ENCODE measurements around the gene ASH1L. TPM values are rescaled to one million over a fixed set of nuclear protein-coding genes. Genes with fewer than 3 reads are reported as not detected.
"Not testable (repeated sequence)": the region's sequence is repeated elsewhere in the genome, so short reads cannot be mapped to it uniquely, and the experiment has no call there.

The ASH1L gene
- total and polyA plus RNA-seq, 3 donors from 2014 or later: 20.6 to 93.0 (median 87.6) TPM

GRCh38 chr1:155420788-155421187, 141.8 kb downstream of the ASH1L start:
- H3K27ac ChIP-seq: no peak overlapping the region
- no peak for DNase-seq
- H3K4me1 ChIP-seq: no peaks in the 10 kb centered on the region
- TF ChIP-seq POLR2A (IDR thresholded peaks at IDR 0.05): no peak
- TF ChIP-seq CTCF (IDR thresholded peaks at IDR 0.05): no peak
- no peaks in the 10 kb centered on the region for H3K9me3 ChIP-seq
- no peaks in the 10 kb centered on the region for H3K27me3 ChIP-seq
- no peaks in the 10 kb centered on the region for H3K36me3 ChIP-seq (ENCODE audit: low read depth, missing control alignments)
- intact Hi-C loops (cut with DNase I; ENCODE audit: low total_unique reads): no loop called here
- H3K4me3 ChIP-seq: no peak overlapping the region
- 96% methylated on average over 2 of the region's 2 CpGs for WGBS, 2 donors

GRCh38 chr1:155411840-155412239, 150.8 kb downstream of the ASH1L start:
- H3K36me3 ChIP-seq (ENCODE audit: low read depth, missing control alignments); DNase-seq; intact Hi-C loops (cut with DNase I; ENCODE audit: low total_unique reads); H3K27me3 ChIP-seq; H3K4me1 ChIP-seq; H3K9me3 ChIP-seq; H3K27ac ChIP-seq; H3K4me3 ChIP-seq: not testable (repeated sequence)
- WGBS, 2 donors: 93 to 97% methylated on average over 9 of the region's 9 CpGs

GRCh38 chr1:155410931-155411330, 151.7 kb downstream of the ASH1L start:
- H3K36me3 ChIP-seq (ENCODE audit: low read depth, missing control alignments): no peaks in the 10 kb centered on the region
- H3K27me3 ChIP-seq: no peaks in the 10 kb centered on the region
- TF ChIP-seq POLR2A (IDR thresholded peaks at IDR 0.05) (no peak), CTCF (IDR thresholded peaks at IDR 0.05) (no peak)
- intact Hi-C loops (cut with DNase I; ENCODE audit: low total_unique reads): no loop called here
- H3K4me1 ChIP-seq: no peaks in the 10 kb centered on the region
- no peaks in the 10 kb centered on the region for H3K9me3 ChIP-seq
- no peak for DNase-seq
- no peak overlapping the region for H3K4me3 ChIP-seq
- whole genome bisulfite sequencing, 2 donors: 95 to 97% methylated on average over 1 of the region's 1 CpG
- no peak overlapping the region for H3K27ac ChIP-seq

- 88% methylated on average over 12 of the region's 12 CpGs for WGBS, 2 donors
Measured at GRCh38 chr1:155396874-155397476, 165.6 kb downstream of the ASH1L start.

GRCh38 chr1:155392898-155393411, 169.6 kb downstream of the ASH1L start:
- H3K27me3 ChIP-seq: no peaks in the 10 kb centered on the region
- peak; percentile 30 for DNase-seq
- peak overlapping the region in 1 of 2 donors; percentile 3 for H3K27ac ChIP-seq
- TF ChIP-seq CTCF (IDR thresholded peaks at IDR 0.05) (no peak), POLR2A (IDR thresholded peaks at IDR 0.05) (no peak)
- H3K9me3 ChIP-seq: no peaks in the 10 kb centered on the region
- intact Hi-C loops (cut with DNase I; ENCODE audit: low total_unique reads): no loop called here
- H3K36me3 ChIP-seq (ENCODE audit: low read depth, missing control alignments): no peaks in the 10 kb centered on the region
- no peaks in the 10 kb centered on the region for H3K4me1 ChIP-seq
- WGBS, 2 donors: 62 to 76% methylated on average over 5 of the region's 5 CpGs
- H3K4me3 ChIP-seq: no peak overlapping the region

More at GRCh38 chr1:155396874-155397476, 165.6 kb downstream of the ASH1L start:
- intact Hi-C loops (cut with DNase I; ENCODE audit: low total_unique reads): no loop called here
- no peak overlapping the region for H3K27ac ChIP-seq
- no peak overlapping the region for H3K4me3 ChIP-seq
- H3K9me3 ChIP-seq: no peaks in the 10 kb centered on the region
- no peaks in the 10 kb centered on the region for H3K36me3 ChIP-seq (ENCODE audit: low read depth, missing control alignments)
- TF ChIP-seq CTCF (IDR thresholded peaks at IDR 0.05) (no peak), POLR2A (IDR thresholded peaks at IDR 0.05) (no peak)
- no peak for DNase-seq
- H3K27me3 ChIP-seq: no peaks in the 10 kb centered on the region
- H3K4me1 ChIP-seq: no peaks in the 10 kb centered on the region
